A204.1 (cell line): Measurements from ENCODE around the gene CYB561D2.
A peak's percentile ranks its signal among the peaks of the same experiment; 100 is the strongest.
"Not testable (repeated sequence)": the region's sequence is repeated elsewhere in the genome, so short reads cannot be mapped to it uniquely, and the experiment has no call there.

Experiments used
- FAIRE-seq: peaks from 2 replicates; lab custom pipeline; 2012; peaks lifted over from hg19 to GRCh38; lab: Jason Lieb, UNC

Gene CYB561D2, protein sequence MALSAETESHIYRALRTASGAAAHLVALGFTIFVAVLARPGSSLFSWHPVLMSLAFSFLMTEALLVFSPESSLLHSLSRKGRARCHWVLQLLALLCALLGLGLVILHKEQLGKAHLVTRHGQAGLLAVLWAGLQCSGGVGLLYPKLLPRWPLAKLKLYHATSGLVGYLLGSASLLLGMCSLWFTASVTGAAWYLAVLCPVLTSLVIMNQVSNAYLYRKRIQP

GRCh38 chr3:50350527-50351322 lies at the start of gene CYB561D2, which contains the start of gene NPRL2:
Gene CYB561D2, plus strand, starts transcription at chr3:50350862. Its CDS starts 572 bp downstream, at chr3:50351434.
Gene NPRL2, minus strand, starts transcription at chr3:50350775. Its CDS starts 123 bp downstream, at chr3:50350652.
- peak; percentile 21 for FAIRE-seq

DNA sequence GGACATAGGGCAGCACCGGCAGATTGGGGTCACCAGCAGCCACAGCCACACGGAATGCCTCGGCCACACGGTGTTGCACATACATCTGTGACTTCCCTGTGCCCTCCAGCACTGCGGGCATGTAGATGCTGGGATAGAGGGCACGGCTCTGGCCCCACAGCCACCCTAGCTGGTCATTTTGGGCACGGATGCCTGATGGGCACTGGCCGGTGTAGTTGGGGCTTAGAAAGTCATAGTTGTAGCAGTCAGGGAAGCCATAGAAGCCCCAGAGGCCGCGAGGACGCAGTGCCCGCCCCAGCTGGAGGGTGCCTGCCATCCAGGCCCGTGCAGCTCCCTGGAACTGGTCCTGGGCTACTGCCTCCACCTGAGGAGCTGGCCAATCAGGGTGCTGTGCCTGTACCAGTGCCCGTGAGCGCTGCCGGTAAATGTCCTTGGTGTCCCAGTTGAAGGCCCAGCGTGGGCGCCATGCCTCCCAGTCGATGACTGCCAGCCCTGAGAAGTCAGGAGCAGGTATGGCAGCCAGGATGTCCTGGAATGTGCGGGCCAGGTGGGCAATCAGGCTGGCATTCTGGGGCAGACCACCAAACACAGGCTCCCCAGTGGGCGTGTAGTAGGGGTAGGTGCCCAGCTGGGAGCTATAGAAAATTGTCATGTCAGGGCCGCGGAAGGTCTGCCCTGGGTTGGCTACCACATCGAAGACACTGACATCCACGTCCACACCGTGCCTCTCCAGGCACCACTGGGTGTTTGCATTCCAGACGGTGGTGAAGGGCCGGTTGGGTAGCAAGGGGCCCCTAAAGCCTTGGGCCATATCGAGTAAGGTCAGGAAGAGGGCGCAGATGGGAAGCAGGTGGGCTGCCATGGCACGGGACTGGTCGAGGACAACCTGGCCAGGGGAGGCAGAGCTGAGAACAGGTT lies 48.3 kb upstream of the CYB561D2 start:
- no peak for FAIRE-seq

GRCh38 chr3:50303013-50303815 lies 47.4 kb upstream of the CYB561D2 start, which contains the start of gene HYAL1:
Gene HYAL1, minus strand, starts transcription at chr3:50303574. Its CDS starts 618 bp downstream, at chr3:50302956.
- no peak for FAIRE-seq

DNA sequence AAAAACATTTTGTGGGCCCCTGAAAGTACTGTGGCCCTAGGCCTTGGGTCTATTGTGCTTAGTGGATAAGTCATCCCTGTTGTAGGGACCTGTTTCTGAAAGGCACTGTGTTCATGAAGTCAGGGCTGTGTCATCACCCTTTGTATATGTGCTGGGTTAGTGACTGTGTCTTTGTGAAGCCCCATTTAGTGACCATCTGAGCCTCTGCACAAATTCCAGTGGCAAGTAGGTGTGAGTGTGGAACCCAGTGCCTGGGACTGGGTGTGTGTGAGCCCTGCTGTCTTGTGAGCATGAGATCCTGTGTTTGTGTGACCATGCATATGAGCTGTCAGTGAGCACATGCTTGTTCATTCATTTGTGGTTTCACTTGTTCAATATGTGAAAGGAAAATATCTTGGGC lies 46.1 kb upstream of the CYB561D2 start:
- no peak for FAIRE-seq

DNA sequence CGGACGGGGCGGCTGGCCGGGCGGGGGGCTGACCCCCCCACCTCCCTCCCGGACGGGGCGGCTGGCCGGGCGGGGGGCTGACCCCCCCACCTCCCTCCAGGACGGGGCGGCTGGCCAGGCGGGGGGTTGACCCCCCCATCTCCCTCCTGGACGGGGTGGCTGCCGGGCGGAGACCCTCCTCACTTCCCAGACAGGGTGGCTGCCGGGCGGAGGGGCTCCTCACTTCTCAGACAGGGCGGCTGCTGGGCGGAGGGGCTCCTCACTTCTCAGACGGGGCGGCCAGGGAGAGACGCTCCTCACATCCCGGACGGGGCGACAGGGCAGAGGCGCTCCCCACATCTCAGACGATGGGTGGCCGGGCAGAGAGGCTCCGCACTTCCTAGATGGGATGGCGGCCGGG lies 38.6 kb upstream of the CYB561D2 start:
- not testable (repeated sequence) for FAIRE-seq

GRCh38 chr3:50314342-50314741 lies 36.3 kb upstream of the CYB561D2 start:
- no peak for FAIRE-seq

GRCh38 chr3:50314816-50315215 lies 35.8 kb upstream of the CYB561D2 start:
- no peak for FAIRE-seq

DNA sequence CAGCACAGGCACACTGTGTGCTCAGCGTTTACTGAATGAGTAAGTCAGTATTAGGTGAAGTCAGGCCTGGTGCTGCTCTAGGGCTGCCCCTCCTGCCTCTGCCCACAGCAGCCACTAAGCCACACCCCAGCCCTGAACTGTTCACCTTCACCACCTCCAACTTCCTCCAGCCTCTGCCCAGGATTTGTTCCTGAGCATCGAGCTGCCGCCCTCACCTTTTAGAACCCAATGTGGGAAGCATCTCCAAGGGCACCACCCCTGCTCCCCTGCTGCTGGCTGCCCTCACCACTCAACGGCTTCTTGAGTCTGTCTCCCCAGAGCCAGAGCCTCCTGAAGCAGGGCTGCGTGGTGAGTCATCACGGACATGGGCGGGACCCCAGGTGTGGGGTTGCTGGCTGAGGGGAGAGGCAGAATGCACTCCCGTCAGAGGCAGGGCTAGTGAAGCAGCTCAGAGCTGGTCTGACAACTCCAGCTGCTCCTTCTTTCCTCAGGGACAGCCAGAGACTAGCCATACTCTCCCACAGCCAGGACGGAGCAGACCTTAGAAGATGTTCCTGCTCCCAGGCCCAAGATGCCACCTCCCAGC lies 33.9 kb upstream of the CYB561D2 start:
- no peak for FAIRE-seq

GRCh38 chr3:50317300-50317699 lies 33.4 kb upstream of the CYB561D2 start:
- FAIRE-seq = no peak

GRCh38 chr3:50318163-50318562 lies 32.5 kb upstream of the CYB561D2 start:
- no peak for FAIRE-seq

- no peak for FAIRE-seq
These were observed 32.0 kb upstream of the CYB561D2 start for GRCh38 chr3:50318615-50319014.

- FAIRE-seq = no peak
These were observed 31.3 kb upstream of the CYB561D2 start for GRCh38 chr3:50319181-50319893.

DNA sequence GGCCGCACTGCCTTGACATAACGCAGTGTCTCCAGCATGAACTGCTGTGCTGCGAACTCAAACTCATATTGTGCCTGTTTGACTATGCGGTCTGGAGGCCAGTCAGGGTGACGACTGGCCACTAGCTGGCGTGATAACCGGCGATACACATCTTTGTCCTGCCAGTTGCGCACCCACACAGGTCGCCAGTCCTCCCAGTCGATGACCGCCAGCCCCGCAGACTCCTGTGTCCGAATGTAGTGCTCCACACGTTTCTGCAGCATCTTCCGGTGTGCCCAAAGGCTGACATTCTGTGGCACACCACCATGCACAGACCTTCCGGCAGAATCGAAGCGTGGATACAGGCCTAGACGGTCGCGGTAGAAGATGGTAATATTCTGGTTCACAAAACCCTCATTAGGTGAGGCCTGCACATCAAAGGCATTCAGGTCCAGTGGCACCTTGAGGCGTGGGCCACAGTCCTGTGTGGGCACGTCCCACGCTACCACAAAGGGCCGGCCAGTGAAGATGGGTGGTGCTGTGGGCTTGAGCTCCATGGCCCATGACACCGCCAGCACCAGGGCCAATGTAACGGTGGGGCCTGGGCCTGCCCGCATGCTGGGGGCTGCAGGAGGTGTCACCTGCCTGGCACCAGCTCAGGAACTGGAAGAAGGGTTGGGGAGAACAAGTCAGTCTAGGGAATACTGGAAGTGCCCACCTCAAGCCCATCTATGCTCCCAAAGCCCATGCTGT lies 30.6 kb upstream of the CYB561D2 start:
- FAIRE-seq = no peak

DNA sequence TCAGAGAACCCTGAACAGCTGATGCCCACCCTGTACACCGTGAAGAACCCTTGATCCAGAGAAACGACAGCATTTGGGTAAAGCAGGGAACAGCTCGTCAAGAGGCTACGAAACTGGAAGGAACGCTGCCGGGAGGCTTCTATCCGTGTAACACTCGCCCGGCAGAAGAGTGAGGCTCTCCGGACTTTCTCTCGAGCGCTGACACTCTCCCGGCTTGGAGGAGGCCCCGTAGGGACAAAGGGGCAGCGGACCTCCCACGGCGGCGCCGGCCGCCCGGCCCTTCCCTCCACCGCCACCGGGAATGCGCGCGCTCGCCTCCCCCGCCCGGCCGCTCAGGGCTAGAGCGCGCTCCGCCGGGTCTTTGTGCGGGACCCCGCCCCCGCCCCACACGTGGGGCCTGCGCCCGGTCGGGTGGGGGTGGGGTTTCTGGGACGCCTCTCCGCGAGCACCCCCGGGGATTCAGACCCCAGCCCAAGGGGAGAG lies 29.8 kb upstream of the CYB561D2 start:
- FAIRE-seq = no peak

DNA sequence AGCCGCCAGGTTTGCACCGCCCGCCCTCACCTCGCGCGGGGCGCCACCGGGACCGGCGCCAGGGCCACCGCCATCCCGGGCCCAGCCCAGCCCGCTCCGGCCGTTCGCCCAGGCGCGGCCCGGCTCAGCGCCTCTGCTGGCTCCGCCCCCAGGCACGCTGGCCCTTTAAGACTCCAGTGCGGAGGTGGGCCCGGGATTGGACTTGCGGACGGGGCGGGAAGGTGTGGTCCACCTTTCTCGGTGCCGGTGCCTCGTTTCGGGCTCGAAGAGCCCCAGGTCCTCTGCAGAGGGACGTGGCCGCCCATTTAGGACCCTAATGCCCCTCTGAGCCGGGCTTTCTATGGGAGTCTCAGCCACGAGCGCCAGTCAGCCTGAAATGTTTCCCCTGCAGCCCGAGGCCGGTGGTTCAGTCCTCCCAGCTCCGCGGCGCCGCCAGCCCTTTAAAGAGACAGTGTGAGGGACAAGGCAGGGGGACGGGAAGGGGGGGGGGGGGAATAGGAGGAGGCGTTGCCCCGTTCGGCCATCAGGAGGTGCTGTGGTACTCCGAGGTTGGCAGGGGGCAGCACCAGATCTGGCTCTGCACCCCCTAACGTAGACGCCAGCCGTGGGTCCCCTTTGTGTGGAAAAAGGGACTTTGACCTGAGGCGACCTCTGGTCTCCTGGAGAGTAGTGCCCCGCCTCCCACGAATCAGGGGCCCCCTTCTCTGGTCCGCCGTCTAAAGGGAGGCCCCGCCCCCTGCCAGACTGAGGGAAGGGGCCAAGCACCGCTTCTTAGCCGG lies 29.1 kb upstream of the CYB561D2 start:
- FAIRE-seq = no peak

GRCh38 chr3:50322115-50322385 lies 28.6 kb upstream of the CYB561D2 start:
- no peak for FAIRE-seq

GRCh38 chr3:50322386-50323091 lies 28.1 kb upstream of the CYB561D2 start, which contains the start of gene HYAL2:
Gene HYAL2, minus strand, starts transcription at chr3:50322745. Its CDS starts 2,256 bp downstream, at chr3:50320489.
- no peak for FAIRE-seq

GRCh38 chr3:50323092-50323600 lies 27.5 kb upstream of the CYB561D2 start:
- no peak for FAIRE-seq
